HEK293 (cell line): ENCODE results near the gene BLOC1S1.

Experiments used
- CTCF ChIA-PET: fragments of 350-600 bp; formaldehyde crosslinking; extraction: SDS; loops from one replicate; lab custom pipeline; 2021; ENCODE audit warnings: antibody characterized with exemption; lab: Yijun Ruan, JAX
- POLR2A ChIA-PET: fragments of 300-600 bp; formaldehyde crosslinking; extraction: SDS; loops from one replicate; lab custom pipeline; 2020; ENCODE audit warnings: antibody characterized with exemption, inconsistent platforms; lab: Yijun Ruan, JAX
- H3K27ac ChIP-seq: fragments of 200-500 bp; sonication (Bioruptor generic); 2 replicates; pipeline ENCODE4 v1.5.1; 2014; ENCODE audit warnings: low read depth, low read length, control low read depth, inconsistent platforms; ENCODE audit errors: extremely low read depth
- H3K36me3 ChIP-seq, 2 experiments: fragments of 200-500 bp in 1 of 2; sonication (Bioruptor generic) in 1 of 2; 1 replicate in 1 of 2; 2 replicates in 1 of 2; pipeline ENCODE4 v1.5.1; 2014 to 2017; ENCODE audit warnings: inconsistent platforms in 2 of 2, low read length in 2 of 2; ENCODE audit not compliant: control insufficient read depth in 2 of 2, insufficient read depth in 1 of 2
- H3K4me1 ChIP-seq: fragments of 200-500 bp; sonication (Bioruptor generic); 2 replicates; pipeline ENCODE4 v1.5.1; 2014; ENCODE audit warnings: mild to moderate bottlenecking, low read length, inconsistent platforms; ENCODE audit not compliant: control insufficient read depth, insufficient read depth
- H3K4me3 ChIP-seq: 2 replicates; pipeline ENCODE4 v1.5.1; 2011; ENCODE audit warnings: low read depth, mild to moderate bottlenecking, control low read depth, low read length, moderate library complexity
- H3K9me3 ChIP-seq: fragments of 200-500 bp; sonication (Bioruptor generic); 2 replicates; pipeline ENCODE4 v1.5.1; 2014; ENCODE audit warnings: low read depth, low read length, inconsistent platforms; ENCODE audit not compliant: control insufficient read depth, insufficient read depth
- GLIS1 ChIP-seq: fragments of 450-650 bp; formaldehyde crosslinking; IDR thresholded peaks from 2 replicates; pipeline ENCODE4 v1.5.1; 2016; ENCODE audit warnings: missing biosample characterization, missing genetic modification characterization
- HOXA7 ChIP-seq: sonication (generic); formaldehyde crosslinking; IDR thresholded peaks from 2 replicates; pipeline ENCODE4 v1.8.1; 2022; ENCODE audit warnings: missing genetic modification reagents, borderline replicate concordance
- MYNN ChIP-seq: fragments of 450-650 bp; formaldehyde crosslinking; IDR thresholded peaks from 2 replicates; pipeline ENCODE4 v1.5.1; 2016; ENCODE audit warnings: missing biosample characterization, missing genetic modification characterization, borderline replicate concordance
- SETDB1 ChIP-seq: IDR thresholded peaks from one replicate; pipeline ENCODE4 v1.6.1; 2017; ENCODE audit warnings: mild to moderate bottlenecking, low read length, moderate library complexity, mixed read lengths; ENCODE audit not compliant: insufficient read length
- ZBTB20 ChIP-seq: fragments of 450-650 bp; formaldehyde crosslinking; IDR thresholded peaks from 2 replicates; pipeline ENCODE4 v1.5.1; 2016; ENCODE audit warnings: missing biosample characterization, missing genetic modification characterization
- ZBTB48 ChIP-seq: fragments of 450-650 bp; formaldehyde crosslinking; IDR thresholded peaks from 2 replicates; pipeline ENCODE4 v1.5.1; 2016; ENCODE audit warnings: missing biosample characterization, missing genetic modification characterization
- ZFHX2 ChIP-seq: fragments of 450-650 bp; formaldehyde crosslinking; conservative IDR thresholded peaks from 2 replicates; pipeline ENCODE4 v1.5.1; 2016; ENCODE audit warnings: missing biosample characterization, missing genetic modification characterization
- ZNF10 ChIP-seq: fragments of 450-650 bp; formaldehyde crosslinking; IDR thresholded peaks from 2 replicates; pipeline ENCODE4 v1.5.1; 2017; ENCODE audit warnings: missing biosample characterization, missing genetic modification characterization
- ZNF121 ChIP-seq: fragments of 450-650 bp; formaldehyde crosslinking; IDR thresholded peaks from 2 replicates; pipeline ENCODE4 v1.5.1; 2016; ENCODE audit warnings: missing biosample characterization, missing genetic modification characterization
- ZNF132 ChIP-seq: fragments of 450-650 bp; formaldehyde crosslinking; IDR thresholded peaks from 2 replicates; pipeline ENCODE4 v1.5.1; 2017; ENCODE audit warnings: missing biosample characterization, missing genetic modification characterization, borderline replicate concordance
- ZNF146 ChIP-seq: fragments of 450-650 bp; formaldehyde crosslinking; IDR thresholded peaks from 2 replicates; pipeline ENCODE4 v1.5.1; 2016; ENCODE audit warnings: missing biosample characterization, missing genetic modification characterization
- ZNF354C ChIP-seq: fragments of 450-650 bp; formaldehyde crosslinking; IDR thresholded peaks from 2 replicates; pipeline ENCODE4 v1.5.1; 2016; ENCODE audit warnings: missing biosample characterization, missing genetic modification characterization, low read depth, borderline replicate concordance
- ZNF423 ChIP-seq: fragments of 450-650 bp; formaldehyde crosslinking; IDR thresholded peaks from 2 replicates; pipeline ENCODE4 v1.5.1; 2016; ENCODE audit warnings: missing biosample characterization, missing genetic modification characterization
- ZNF600 ChIP-seq: fragments of 450-650 bp; formaldehyde crosslinking; IDR thresholded peaks from 2 replicates; pipeline ENCODE4 v1.5.1; 2016; ENCODE audit warnings: missing biosample characterization, missing genetic modification characterization
- ZNF768 ChIP-seq: fragments of 450-650 bp; formaldehyde crosslinking; IDR thresholded peaks from 2 replicates; pipeline ENCODE4 v1.5.1; 2018; ENCODE audit warnings: missing biosample characterization, mild to moderate bottlenecking, missing genetic modification characterization
- TF ChIP-seq, protein P1 (sequence below): fragments of 450-650 bp; formaldehyde crosslinking; IDR thresholded peaks from 2 replicates; pipeline ENCODE4 v1.5.1; 2016; ENCODE audit warnings: missing biosample characterization, missing genetic modification characterization
- TF ChIP-seq, protein P2 (sequence below): fragments of 450-650 bp; formaldehyde crosslinking; IDR thresholded peaks from 2 replicates; pipeline ENCODE4 v1.5.1; 2016; ENCODE audit warnings: missing biosample characterization, missing genetic modification characterization
- TF ChIP-seq, protein P3 (sequence below): fragments of 450-650 bp; formaldehyde crosslinking; IDR thresholded peaks from 2 replicates; pipeline ENCODE4 v1.5.1; 2016; ENCODE audit warnings: missing biosample characterization, missing genetic modification characterization, borderline replicate concordance
- TF ChIP-seq, protein P4 (sequence below): fragments of 450-650 bp; formaldehyde crosslinking; IDR thresholded peaks from 2 replicates; pipeline ENCODE4 v1.5.1; 2017; ENCODE audit warnings: missing biosample characterization, missing genetic modification characterization
- TF ChIP-seq, protein P5 (sequence below): fragments of 450-650 bp; formaldehyde crosslinking; IDR thresholded peaks from 2 replicates; pipeline ENCODE4 v1.5.1; 2017; ENCODE audit warnings: missing biosample characterization, missing genetic modification characterization

The BLOC1S1 gene

DNA sequence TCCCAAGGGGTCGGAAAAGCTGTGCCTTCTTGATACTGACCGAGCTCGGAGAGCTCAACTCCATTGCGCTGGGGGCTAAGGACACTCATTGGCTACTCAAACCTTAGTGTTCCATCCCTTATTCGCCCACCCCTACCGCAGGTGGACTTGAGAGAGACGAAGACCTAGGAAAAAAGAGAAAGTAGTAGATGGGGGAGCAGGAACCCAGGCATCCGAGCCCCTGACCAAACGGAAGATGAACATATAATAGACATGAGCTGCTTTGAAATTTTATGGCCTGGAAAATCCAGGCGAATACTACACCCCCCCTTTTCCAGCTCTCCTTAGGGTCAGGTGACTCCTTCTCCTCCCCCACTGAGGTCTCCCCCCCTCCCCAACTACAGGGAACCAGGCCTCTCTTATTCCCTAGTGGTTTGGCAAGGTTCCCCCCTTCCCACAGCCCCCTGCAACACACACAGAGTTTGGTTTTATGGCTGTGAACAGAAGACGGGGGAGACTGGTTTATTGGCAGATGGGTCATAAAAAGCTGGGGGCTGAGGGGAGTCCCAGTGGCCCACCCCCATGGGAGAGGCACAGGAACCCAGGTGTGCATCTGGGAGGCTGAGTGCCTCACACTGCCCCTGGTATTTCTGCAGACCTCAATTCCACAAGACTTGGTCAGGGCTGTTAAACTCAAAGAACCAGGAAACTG is 28.6 kb downstream of the BLOC1S1 start (continued):
- TF ChIP-seq, protein P1, sequence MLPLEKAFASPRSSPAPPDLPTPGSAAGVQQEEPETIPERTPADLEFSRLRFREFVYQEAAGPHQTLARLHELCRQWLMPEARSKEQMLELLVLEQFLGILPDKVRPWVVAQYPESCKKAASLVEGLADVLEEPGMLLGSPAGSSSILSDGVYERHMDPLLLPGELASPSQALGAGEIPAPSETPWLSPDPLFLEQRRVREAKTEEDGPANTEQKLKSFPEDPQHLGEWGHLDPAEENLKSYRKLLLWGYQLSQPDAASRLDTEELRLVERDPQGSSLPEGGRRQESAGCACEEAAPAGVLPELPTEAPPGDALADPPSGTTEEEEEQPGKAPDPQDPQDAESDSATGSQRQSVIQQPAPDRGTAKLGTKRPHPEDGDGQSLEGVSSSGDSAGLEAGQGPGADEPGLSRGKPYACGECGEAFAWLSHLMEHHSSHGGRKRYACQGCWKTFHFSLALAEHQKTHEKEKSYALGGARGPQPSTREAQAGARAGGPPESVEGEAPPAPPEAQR (tag by site-specific recombination), result no peak
- TF ChIP-seq ZNF10 (tag by site-specific recombination) (no peak), ZBTB20 (tag by site-specific recombination) (0 out of 2 replicates have a peak, but pooled peaks have one; percentile 0), ZFHX2 (tag by site-specific recombination) (peak; percentile 76), ZNF121 (tag by site-specific recombination) (no peak), ZBTB48 (tag by site-specific recombination) (peak; percentile 27; the same call in 1 of the 2 replicates), ZNF600 (tag by site-specific recombination) (no peak), ZNF768 (tag by site-specific recombination) (no peak)

DNA sequence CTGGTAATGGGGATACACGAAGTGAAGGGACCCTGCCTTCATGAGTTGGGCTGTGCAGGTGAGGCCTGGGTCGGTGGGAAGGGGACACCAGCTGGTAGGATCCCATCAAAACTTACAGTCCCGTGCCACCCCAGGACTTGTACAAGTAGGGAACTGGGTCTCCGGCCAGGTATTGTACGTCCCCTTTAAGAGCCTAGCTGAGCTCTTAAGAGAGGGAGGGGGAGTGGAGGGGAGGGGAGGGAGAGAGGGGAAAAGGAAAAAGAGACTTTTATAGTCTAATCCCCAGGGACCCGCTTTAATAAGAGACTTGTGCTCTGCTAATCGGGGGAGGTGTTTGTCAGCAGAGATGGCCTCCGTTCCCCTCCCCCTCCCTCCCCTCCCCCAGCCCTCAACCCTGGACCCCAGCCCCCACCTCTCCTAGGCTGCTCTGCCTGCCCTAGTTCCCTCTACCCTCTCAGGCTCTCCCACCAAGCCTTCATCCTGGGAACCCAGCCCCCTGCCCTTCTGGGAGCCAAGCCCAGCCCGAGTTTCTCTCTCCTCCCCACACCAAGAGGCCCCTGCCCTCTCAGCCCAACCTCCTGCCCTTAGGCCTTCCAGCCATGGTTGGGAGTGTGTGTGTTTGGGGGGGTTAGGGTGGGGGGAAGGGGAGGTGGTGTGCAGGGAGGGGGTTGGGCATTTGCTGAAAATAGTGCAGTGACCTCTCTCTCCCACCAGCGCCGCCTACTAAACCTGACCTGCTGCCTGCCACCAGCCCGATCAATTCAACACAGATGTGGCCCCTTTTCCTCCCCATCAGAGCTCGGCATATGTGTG is 29.7 kb downstream of the BLOC1S1 start:
- POLR2A ChIA-PET, result interaction anchor here (1.1 to 2.1 kb wide), 3 partner anchors 16 to 228 kb away, joined by 3 to 6 read pairs (median 6); partner anchors contain the start of genes CD63 and RAB5B
- Histone ChIP-seq H3K9me3 (no peaks in the 10 kb centered on the region), H3K4me3 (no peak overlapping the region), H3K4me1 (peaks cover 12% of the 10 kb centered on the region; the same call in 1 of the 2 replicates), H3K27ac (peak overlapping the region; percentile 36; the same call in 1 of the 2 replicates), H3K36me3 (peaks cover 3 to 38% of the 10 kb centered on the region in 2 experiments; a peak in 1 of 3 replicates)
- CTCF ChIA-PET, result interaction anchor here (4.5 kb wide), 1 partner anchor 7 kb away, joined by 28 read pairs; no protein-coding TSS in a partner anchor
- TF ChIP-seq ZNF423 (tag by site-specific recombination) (0 out of 2 replicates have a peak, but pooled peaks have one; percentile 37), MYNN (peak; percentile 90), ZNF146 (no peak), ZBTB48 (tag by site-specific recombination) (peak; percentile 61; the same call in 1 of the 2 replicates), ZNF354C (tag by site-specific recombination) (no peak), GLIS1 (tag by site-specific recombination) (no peak), SETDB1 (no peak), HOXA7 (no peak), ZNF132 (tag by site-specific recombination) (no peak)
- TF ChIP-seq, protein P2, sequence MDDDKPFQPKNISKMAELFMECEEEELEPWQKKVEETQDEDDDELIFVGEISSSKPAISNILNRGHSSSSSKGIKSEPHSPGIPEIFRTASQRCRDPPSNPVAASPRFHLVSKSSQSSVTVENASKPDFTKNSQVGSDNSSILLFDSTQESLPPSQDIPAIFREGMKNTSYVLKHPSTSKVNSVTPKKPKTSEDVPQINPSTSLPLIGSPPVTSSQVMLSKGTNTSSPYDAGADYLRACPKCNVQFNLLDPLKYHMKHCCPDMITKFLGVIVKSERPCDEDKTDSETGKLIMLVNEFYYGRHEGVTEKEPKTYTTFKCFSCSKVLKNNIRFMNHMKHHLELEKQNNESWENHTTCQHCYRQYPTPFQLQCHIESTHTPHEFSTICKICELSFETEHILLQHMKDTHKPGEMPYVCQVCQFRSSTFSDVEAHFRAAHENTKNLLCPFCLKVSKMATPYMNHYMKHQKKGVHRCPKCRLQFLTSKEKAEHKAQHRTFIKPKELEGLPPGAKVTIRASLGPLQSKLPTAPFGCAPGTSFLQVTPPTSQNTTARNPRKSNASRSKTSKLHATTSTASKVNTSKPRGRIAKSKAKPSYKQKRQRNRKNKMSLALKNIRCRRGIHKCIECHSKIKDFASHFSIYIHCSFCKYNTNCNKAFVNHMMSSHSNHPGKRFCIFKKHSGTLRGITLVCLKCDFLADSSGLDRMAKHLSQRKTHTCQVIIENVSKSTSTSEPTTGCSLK (tag by site-specific recombination), result no peak
- TF ChIP-seq, protein P3, sequence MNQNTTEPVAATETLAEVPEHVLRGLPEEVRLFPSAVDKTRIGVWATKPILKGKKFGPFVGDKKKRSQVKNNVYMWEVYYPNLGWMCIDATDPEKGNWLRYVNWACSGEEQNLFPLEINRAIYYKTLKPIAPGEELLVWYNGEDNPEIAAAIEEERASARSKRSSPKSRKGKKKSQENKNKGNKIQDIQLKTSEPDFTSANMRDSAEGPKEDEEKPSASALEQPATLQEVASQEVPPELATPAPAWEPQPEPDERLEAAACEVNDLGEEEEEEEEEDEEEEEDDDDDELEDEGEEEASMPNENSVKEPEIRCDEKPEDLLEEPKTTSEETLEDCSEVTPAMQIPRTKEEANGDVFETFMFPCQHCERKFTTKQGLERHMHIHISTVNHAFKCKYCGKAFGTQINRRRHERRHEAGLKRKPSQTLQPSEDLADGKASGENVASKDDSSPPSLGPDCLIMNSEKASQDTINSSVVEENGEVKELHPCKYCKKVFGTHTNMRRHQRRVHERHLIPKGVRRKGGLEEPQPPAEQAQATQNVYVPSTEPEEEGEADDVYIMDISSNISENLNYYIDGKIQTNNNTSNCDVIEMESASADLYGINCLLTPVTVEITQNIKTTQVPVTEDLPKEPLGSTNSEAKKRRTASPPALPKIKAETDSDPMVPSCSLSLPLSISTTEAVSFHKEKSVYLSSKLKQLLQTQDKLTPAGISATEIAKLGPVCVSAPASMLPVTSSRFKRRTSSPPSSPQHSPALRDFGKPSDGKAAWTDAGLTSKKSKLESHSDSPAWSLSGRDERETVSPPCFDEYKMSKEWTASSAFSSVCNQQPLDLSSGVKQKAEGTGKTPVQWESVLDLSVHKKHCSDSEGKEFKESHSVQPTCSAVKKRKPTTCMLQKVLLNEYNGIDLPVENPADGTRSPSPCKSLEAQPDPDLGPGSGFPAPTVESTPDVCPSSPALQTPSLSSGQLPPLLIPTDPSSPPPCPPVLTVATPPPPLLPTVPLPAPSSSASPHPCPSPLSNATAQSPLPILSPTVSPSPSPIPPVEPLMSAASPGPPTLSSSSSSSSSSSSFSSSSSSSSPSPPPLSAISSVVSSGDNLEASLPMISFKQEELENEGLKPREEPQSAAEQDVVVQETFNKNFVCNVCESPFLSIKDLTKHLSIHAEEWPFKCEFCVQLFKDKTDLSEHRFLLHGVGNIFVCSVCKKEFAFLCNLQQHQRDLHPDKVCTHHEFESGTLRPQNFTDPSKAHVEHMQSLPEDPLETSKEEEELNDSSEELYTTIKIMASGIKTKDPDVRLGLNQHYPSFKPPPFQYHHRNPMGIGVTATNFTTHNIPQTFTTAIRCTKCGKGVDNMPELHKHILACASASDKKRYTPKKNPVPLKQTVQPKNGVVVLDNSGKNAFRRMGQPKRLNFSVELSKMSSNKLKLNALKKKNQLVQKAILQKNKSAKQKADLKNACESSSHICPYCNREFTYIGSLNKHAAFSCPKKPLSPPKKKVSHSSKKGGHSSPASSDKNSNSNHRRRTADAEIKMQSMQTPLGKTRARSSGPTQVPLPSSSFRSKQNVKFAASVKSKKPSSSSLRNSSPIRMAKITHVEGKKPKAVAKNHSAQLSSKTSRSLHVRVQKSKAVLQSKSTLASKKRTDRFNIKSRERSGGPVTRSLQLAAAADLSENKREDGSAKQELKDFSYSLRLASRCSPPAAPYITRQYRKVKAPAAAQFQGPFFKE (tag by site-specific recombination), result no peak
- TF ChIP-seq, protein P4, sequence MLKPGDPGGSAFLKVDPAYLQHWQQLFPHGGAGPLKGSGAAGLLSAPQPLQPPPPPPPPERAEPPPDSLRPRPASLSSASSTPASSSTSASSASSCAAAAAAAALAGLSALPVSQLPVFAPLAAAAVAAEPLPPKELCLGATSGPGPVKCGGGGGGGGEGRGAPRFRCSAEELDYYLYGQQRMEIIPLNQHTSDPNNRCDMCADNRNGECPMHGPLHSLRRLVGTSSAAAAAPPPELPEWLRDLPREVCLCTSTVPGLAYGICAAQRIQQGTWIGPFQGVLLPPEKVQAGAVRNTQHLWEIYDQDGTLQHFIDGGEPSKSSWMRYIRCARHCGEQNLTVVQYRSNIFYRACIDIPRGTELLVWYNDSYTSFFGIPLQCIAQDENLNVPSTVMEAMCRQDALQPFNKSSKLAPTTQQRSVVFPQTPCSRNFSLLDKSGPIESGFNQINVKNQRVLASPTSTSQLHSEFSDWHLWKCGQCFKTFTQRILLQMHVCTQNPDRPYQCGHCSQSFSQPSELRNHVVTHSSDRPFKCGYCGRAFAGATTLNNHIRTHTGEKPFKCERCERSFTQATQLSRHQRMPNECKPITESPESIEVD (tag by site-specific recombination), result peak; percentile 63; the same call in 1 of the 2 replicates
- TF ChIP-seq, protein P5, sequence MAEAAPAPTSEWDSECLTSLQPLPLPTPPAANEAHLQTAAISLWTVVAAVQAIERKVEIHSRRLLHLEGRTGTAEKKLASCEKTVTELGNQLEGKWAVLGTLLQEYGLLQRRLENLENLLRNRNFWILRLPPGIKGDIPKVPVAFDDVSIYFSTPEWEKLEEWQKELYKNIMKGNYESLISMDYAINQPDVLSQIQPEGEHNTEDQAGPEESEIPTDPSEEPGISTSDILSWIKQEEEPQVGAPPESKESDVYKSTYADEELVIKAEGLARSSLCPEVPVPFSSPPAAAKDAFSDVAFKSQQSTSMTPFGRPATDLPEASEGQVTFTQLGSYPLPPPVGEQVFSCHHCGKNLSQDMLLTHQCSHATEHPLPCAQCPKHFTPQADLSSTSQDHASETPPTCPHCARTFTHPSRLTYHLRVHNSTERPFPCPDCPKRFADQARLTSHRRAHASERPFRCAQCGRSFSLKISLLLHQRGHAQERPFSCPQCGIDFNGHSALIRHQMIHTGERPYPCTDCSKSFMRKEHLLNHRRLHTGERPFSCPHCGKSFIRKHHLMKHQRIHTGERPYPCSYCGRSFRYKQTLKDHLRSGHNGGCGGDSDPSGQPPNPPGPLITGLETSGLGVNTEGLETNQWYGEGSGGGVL (tag by site-specific recombination), result peak; percentile 87
